GM12873 (cell line): ENCODE measurements around the gene CYLD.

ENCODE experiments used
- CTCF ChIP-seq: IDR thresholded peaks from 2 replicates; pipeline ENCODE4 v1.5.1; 2012; ENCODE audit warnings: low read depth, mild to moderate bottlenecking, moderate library complexity, low read length, control low read depth; ENCODE audit not compliant: insufficient read depth; ENCODE audit errors: missing control alignments

The CYLD gene

GRCh38 chr16:50831751-50832150 is 89.9 kb downstream of the CYLD start:
- TF ChIP-seq CTCF, result no peak

GRCh38 chr16:50833929-50834328 is 92.0 kb downstream of the CYLD start:
- TF ChIP-seq CTCF, result no peak

- no peak for TF ChIP-seq CTCF
These were observed 92.8 kb downstream of the CYLD start for GRCh38 chr16:50834701-50835100.

- TF ChIP-seq CTCF, result no peak
These were observed 93.6 kb downstream of the CYLD start for GRCh38 chr16:50835358-50836060.

GRCh38 chr16:50836121-50836621 is 94.3 kb downstream of the CYLD start:
- TF ChIP-seq CTCF, result no peak

GRCh38 chr16:50837324-50837723 is 95.4 kb downstream of the CYLD start:
- no peak for TF ChIP-seq CTCF

- no peak for TF ChIP-seq CTCF
These were observed 96.3 kb downstream of the CYLD start for GRCh38 chr16:50838165-50838564.

- no peak for TF ChIP-seq CTCF
These were observed 97.0 kb downstream of the CYLD start for GRCh38 chr16:50838885-50839284.
